GM20431 (cell line): ENCODE data around the gene TEKTIP1.

Experiments used
- in situ Hi-C: fragments of 300-500 bp; cut with MseI, MboI; formaldehyde crosslinking; loops from one replicate; pipeline ENCODE4 v1.15.0; 2020; ENCODE audit warnings: low sequenced_read_pairs; ENCODE audit not compliant: unreplicated experiment

The TEKTIP1 gene

GRCh38 chr19:3535981-3536380 is 3.0 kb upstream of the TEKTIP1 start:
- in situ Hi-C loops, result no loop called here

DNA sequence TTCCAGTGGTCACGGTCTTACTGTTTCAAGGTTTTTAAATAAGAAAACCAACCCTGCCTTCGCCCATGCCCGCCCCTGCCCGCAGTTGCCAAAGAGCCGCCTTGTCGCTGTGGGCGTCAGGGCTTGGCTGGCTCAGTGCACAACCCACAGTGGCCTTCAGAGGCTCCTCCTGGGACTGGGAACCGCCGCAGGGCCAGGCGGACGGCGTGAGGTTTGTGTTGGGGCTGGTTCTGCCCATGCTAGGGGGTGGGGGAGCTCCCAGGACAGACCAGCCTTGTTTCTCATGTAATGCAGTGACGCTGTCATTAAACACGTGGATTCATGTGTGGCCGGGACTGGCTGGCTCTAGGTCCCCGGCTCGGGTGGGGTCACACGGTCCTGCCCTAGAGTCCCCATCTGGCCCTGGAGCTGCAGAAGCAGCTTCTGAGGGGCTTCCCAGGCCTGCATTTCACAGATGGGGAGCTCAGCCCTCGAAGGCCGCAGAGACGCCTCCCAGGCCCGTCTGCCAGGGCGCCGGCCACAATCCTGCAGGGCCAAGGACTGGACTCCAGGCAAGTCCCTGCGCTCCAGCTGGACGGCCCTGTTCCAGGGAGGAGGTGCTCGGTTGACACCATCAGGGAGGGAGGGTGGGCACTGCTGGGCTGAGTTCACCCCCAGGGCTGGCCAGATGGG is 2.4 kb upstream of the TEKTIP1 start:
- in situ Hi-C loops, result no loop called here

- in situ Hi-C loops, result no loop called here
Measured at GRCh38 chr19:3537101-3537437, 1.9 kb upstream of the TEKTIP1 start.

DNA sequence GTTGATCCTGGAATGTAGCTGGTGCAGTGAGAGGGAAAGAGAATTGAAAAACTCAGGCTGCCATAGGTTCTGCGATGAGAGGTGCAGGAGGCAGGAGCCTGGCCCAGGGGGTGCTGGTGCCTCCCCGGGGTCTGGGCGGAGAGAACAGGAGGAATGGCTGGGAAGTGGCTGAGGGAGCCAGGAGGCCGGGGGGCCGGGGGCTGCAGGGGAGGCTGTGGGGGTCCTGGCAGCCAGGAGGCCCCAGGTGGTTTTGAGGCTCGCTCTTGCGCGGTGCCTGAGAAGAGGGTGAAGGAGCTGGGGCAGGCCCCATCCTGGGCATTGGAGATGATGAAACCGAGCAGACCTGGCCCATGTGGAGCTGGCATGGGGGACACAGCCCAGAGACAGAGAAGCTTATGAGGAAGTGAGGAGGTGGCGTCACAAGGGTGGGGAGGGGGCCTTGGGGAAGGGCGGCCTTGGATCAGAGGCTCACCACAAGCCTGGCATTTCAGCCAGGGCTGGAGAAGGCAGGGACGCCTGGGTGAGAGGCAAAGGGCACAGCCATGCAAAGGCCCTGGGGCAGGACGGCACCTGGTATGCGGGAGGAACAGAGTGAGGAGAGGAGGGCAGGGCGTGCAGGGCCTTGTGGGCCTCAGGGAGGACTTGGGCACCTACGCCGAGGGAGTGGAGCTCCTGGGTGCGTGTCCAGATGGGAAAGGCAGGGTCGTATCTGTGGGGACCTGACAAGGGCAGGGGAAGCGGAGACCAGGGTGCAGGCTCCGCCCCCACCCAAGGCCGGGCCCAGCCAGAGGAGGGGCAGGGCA is 1.3 kb upstream of the TEKTIP1 start:
- in situ Hi-C loops, result no loop called here

GRCh38 chr19:3538258-3538929 is 580 bp upstream of the TEKTIP1 start:
- in situ Hi-C loops, result no loop called here

DNA sequence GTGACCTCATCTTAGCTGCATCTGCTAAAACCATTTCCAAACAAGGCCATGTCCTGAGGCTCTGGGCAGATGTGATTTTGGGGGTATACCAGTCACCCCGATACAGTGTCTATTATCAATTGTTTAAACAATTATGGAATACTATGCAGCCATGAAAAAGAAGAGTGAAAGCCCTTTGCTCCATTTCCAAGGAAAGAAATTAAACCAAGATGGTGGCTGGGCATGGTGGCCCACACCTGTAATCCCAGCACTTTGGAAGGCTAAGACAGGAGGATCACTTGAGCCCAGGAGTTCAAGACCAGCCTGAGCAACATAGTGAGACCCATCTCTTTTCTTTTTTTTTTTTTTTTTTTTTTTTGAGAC is 763 bp downstream of the TEKTIP1 start:
- in situ Hi-C loops, result no loop called here

DNA sequence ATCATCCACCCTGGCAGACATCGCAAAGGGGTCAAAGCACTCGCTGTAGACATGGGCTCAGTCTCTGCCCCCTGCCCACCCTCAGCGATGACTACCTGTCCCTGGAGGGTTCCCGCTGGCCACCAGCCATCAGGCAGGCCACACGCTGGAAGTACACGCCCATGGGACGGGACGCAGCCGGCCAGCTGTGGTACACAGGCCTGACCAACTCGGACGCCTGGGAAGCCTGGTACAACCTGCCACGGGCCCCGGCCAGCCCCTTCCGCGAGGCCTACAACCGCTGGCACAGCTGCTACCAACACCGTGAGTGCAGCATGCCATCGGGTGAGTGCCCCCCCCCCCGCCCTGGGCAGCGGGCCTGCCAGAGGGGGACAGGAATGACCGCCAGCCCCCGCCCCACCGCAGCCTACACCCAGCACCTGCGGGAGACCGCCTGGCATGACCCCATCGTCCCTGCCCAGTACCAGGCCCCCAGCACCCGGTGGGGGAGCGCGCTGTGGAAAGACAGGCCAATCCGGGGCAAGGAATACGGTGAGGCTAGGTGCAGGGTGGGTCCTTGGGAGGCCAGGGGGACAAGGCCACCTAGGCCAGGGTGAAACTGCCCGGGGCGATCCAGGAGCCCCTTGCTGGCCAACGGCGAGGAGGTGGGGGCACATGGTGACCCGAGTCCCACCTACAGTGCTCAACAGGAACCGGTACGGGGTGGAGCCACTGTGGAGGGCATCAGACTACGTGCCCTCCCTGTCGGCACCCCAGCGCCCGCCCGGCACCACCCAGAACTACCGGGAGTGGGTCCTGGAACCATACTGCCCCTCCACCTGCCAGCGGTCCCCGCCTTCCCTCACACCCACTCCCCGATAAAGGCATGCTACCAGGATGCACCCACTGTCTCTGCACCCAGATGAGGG is 4.4 kb downstream of the TEKTIP1 start:
- in situ Hi-C loops, result no loop called here

- in situ Hi-C loops, result no loop called here
Measured at GRCh38 chr19:3544058-3544376, 5.0 kb downstream of the TEKTIP1 start.

- in situ Hi-C loops, result no loop called here
Measured at GRCh38 chr19:3544742-3545668, 6.0 kb downstream of the TEKTIP1 start.

DNA sequence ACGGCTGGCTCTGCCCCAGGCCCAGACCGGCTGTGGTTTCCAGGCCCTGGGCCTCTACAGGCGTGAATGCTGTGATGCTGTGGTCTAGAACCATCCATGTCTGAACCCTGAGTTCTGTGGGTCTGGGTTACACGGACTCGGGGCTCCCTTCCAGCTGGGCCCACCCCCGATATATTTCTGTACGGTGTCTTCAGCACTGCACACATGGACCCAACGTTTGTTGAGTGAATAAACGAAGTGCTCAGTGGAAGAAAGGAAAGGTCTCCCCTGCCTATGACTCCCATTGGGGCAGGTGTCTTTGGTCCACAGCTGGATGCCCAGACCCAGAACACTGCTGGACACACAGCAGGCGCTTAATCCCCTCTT is 6.7 kb downstream of the TEKTIP1 start:
- in situ Hi-C loops, result no loop called here

DNA sequence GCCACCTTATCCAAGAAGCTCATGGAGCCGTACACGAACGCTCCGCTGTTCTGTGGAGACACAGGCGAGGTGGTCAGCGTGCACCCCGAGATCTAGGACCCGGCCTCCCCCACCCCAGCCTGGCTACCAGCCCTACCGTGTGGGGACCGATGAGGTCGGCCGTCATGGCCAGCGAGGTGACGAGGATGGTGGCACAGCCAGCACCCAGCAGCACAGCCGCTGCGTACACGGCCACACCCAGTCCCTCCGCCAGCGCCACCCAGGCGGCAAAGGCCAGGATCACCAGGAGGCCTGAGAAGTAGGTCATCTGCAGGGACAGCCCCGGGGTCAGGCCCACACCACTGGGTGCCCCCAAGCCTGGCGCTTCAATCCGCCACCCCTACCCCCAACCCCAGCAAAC is 7.1 kb downstream of the TEKTIP1 start:
- in situ Hi-C loops, result no loop called here

- in situ Hi-C loops, result no loop called here
Measured at GRCh38 chr19:3547301-3547731, 8.3 kb downstream of the TEKTIP1 start.

DNA sequence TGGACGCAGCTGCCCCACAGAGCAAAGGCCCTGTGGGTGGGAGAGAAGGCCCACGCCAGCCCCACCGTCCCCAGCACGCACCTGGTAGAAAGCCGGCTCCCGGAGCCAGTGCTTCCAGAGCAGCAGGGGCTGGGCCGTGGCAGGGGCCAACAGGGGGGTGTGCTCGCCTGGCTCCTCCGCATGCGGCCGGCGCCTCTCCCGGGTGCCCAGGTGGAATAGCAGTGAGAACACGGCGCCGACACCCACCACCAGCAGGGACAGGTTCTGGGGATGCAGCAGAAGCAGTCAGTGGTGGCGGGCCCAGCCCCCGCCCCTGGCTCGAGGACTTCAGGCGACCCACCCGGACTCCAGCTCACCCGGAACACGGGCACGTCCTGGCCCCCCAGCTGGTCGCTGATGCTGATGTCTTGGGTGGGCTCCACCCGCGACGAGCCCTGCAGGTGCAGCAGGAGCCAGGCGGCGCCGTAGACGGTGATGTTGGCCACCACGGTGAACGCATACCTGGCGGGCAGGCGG is 8.9 kb downstream of the TEKTIP1 start:
- in situ Hi-C loops, result no loop called here

- in situ Hi-C loops, result no loop called here
Measured at GRCh38 chr19:3548606-3549005, 9.6 kb downstream of the TEKTIP1 start.

DNA sequence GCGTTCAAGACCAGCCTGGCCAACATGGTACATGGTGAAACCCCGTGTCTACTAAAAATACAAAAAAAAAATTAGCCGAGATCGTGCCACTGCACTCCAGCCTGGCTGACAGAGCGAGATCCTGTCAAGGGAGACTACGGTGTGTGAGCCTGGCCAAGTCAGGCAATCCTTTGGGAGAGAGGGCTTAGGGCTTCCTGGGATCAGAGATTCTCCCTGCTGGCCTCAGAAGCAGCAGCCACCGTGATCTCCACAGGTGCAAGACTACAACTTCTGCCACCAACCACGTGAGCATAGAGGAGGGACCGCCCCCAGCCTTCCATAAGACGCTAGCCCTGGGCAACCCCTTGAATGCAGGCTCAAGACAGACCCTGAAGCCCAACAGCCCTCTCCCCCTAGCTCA is 10.8 kb downstream of the TEKTIP1 start:
- in situ Hi-C loops, result no loop called here

- in situ Hi-C loops, result no loop called here
Measured at GRCh38 chr19:3550947-3551791, 12.2 kb downstream of the TEKTIP1 start.

- in situ Hi-C loops, result no loop called here
Measured at GRCh38 chr19:3551792-3552095, 12.8 kb downstream of the TEKTIP1 start.

- in situ Hi-C loops, result no loop called here
Measured at GRCh38 chr19:3554254-3555083, 15.5 kb downstream of the TEKTIP1 start.
